Measurements from ENCODE around the gene EIF2B5.

The EIF2B5 gene

DNA sequence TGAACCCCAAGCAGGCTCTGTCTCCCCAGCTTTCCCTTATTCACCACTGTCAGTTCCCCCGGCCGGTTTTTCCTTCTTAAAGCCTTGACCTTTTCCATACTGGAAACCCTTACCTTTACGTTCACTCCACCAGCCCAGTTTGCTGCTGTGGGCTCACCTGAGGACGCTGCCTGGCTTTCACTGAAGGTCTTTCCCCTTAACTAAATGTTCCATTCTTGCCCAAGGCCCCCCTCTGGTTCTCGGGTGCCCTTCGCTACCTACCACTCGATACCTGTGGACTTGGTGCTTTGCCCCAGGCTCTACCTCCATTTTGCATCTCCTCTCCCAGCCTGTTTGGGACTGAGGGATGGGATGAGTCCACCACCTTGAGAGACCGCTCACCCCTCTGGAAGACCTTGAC lies 40.3 kb downstream of the EIF2B5 start:
- TF ChIP-seq GATA2 (IDR thresholded peaks at IDR 0.05; ENCODE audit: low read depth, low read length) (no peak), GATA3 (IDR thresholded peaks at IDR 0.05; ENCODE audit: low read depth, low read length) (no peak)

DNA sequence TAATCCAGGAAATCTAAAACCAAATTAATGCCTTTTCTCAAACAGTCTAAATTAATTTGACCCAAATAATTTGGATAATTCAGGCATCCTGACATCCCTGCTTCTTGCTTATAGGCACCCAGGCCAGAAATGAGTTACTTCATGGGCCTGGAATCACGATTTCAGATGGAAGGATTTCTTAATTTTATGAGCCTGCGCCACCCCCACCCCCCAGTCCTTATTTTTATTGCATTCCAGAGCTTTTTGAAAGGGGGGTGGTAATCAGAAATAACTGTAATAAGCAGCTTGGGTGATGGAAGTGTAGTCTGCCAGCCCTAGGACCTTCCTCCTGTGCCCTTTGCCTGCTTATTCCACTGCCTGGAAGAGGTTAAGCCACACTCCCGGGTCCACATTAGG lies 40.8 kb downstream of the EIF2B5 start:
- TF ChIP-seq GATA2 (IDR thresholded peaks at IDR 0.05; ENCODE audit: low read depth, low read length): no peak
- TF ChIP-seq GATA3 (IDR thresholded peaks at IDR 0.05; ENCODE audit: low read depth, low read length): no peak

- TF ChIP-seq GATA2 (IDR thresholded peaks at IDR 0.05; ENCODE audit: low read depth, low read length): 0 out of 2 replicates have a peak, but pooled peaks have one; percentile 30
- no peak for TF ChIP-seq GATA3 (IDR thresholded peaks at IDR 0.05; ENCODE audit: low read depth, low read length)
These were observed 41.5 kb downstream of the EIF2B5 start for GRCh38 chr3:184176377-184177330.

- TF ChIP-seq GATA2 (IDR thresholded peaks at IDR 0.05; ENCODE audit: low read depth, low read length) (no peak), GATA3 (IDR thresholded peaks at IDR 0.05; ENCODE audit: low read depth, low read length) (no peak)
These were observed 42.2 kb downstream of the EIF2B5 start for GRCh38 chr3:184177331-184177731.

GRCh38 chr3:184177767-184178306 lies 42.7 kb downstream of the EIF2B5 start:
- no peak for TF ChIP-seq GATA2 (IDR thresholded peaks at IDR 0.05; ENCODE audit: low read depth, low read length)
- no peak for TF ChIP-seq GATA3 (IDR thresholded peaks at IDR 0.05; ENCODE audit: low read depth, low read length)

- TF ChIP-seq GATA3 (IDR thresholded peaks at IDR 0.05; ENCODE audit: low read depth, low read length) (no peak), GATA2 (IDR thresholded peaks at IDR 0.05; ENCODE audit: low read depth, low read length) (no peak)
These were observed 43.5 kb downstream of the EIF2B5 start for GRCh38 chr3:184178521-184179138.

- TF ChIP-seq GATA2 (IDR thresholded peaks at IDR 0.05; ENCODE audit: low read depth, low read length) (no peak), GATA3 (IDR thresholded peaks at IDR 0.05; ENCODE audit: low read depth, low read length) (no peak)
These were observed 45.0 kb downstream of the EIF2B5 start for GRCh38 chr3:184180165-184180564.

DNA sequence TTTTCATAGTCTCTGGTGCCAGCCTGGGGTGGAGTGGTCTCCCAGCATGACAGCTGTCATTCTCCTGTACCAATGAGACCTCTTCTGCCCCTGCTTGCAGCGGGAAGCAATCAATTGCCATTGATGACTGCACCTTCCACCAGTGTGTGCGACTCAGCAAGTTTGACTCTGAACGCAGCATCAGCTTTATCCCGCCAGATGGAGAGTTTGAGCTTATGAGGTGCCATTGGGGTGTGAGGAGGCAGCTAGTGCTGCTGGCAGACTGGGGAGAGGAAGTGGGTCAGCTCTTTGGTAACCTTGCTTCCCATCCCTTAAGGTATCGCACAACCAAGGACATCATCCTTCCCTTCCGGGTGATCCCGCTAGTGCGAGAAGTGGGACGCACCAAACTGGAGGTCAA lies 46.4 kb downstream of the EIF2B5 start:
- TF ChIP-seq GATA3 (IDR thresholded peaks at IDR 0.05; ENCODE audit: low read depth, low read length) (no peak), GATA2 (IDR thresholded peaks at IDR 0.05; ENCODE audit: low read depth, low read length) (no peak)

- TF ChIP-seq GATA3 (IDR thresholded peaks at IDR 0.05; ENCODE audit: low read depth, low read length) (no peak), GATA2 (IDR thresholded peaks at IDR 0.05; ENCODE audit: low read depth, low read length) (no peak)
These were observed 48.5 kb downstream of the EIF2B5 start for GRCh38 chr3:184183679-184184078.

GRCh38 chr3:184184546-184185230 lies 49.5 kb downstream of the EIF2B5 start:
- TF ChIP-seq GATA3 (IDR thresholded peaks at IDR 0.05; ENCODE audit: low read depth, low read length): no peak
- TF ChIP-seq GATA2 (IDR thresholded peaks at IDR 0.05; ENCODE audit: low read depth, low read length): no peak

DNA sequence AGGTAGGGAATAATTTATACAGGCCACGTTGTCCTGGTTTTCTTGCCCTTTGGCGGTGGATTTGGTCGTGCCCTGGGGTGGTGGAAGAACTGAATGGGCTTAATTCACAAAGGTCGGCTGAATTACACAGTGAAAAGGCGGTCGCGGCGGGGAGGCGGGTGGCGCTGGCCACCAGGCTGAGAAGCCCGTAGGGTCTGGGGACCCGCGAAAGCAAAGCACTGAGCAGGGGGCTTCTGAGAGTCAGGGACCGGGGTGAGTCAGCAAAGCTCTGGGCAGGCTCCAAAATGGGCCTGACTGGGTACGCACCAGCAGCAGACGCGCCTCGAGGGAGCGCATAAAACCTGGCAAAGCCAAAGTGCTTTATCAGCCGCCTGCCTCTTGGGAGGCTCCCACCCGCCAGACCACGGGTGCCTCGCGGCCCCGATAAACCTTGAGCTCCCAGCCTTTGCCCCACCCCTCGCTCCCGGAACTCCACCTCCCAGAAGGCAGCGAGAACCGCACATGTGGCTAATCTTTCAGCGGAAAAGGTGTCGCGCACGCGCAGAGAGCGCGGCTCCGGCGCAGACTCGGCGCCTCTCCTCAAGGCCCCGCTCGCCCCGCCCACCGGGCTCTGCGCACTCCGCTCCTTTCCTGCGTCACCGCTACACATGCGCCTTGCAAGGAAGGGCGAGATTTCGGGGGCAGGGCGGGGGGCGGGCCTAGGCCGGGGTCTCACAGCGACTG lies 50.5 kb downstream of the EIF2B5 start:
- TF ChIP-seq GATA2 (IDR thresholded peaks at IDR 0.05; ENCODE audit: low read depth, low read length) (peak; percentile 71), GATA3 (IDR thresholded peaks at IDR 0.05; ENCODE audit: low read depth, low read length) (no peak)

- TF ChIP-seq GATA2 (IDR thresholded peaks at IDR 0.05; ENCODE audit: low read depth, low read length) (no peak), GATA3 (IDR thresholded peaks at IDR 0.05; ENCODE audit: low read depth, low read length) (no peak)
These were observed 51.2 kb downstream of the EIF2B5 start, which contains the start of gene ABCF3 for GRCh38 chr3:184186184-184186901. Gene ABCF3, plus strand, starts transcription at chr3:184186199. Its CDS starts 9 bp downstream, at chr3:184186208.

DNA sequence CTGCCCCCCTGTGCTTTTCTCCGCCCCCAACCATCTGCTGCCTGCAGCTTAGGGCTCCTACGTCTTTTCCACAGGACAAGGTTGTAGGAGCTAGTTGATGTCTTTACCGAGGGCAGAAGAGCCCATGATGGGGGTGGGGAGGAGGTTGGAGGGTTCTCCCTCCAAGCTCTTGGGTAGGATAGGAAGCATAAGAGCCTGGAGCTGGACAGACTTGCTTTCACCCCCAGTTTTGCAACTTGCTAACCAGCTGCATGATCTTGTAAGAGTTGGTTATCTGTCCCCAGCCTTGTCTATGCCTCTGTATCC lies 51.7 kb downstream of the EIF2B5 start:
- no peak for TF ChIP-seq GATA3 (IDR thresholded peaks at IDR 0.05; ENCODE audit: low read depth, low read length)

All from SH-SY5Y (cell line).